ENCODE data around the gene FAM151A.

FAM151A gene

DNA sequence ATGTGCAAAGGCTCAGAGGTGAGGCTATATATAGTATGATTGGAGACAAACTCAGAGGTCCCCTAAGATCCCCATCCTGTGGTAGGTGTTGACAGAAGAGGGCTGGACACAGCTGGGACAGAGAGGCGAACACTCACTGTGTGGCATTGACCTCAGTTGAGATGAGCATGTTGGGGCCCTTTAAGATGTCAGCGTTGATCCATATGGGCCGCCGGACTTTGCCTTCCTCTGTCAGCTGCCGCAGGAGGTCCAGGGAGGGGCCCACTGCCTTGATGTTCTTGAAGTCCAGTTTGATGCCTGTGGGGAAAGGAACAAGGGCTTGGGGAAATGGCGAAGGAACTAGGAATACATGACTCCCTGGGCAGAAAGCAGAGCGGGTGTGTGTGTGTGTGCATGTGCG is 8.8 kb downstream of the FAM151A start:
- TF ChIP-seq MAX (IDR thresholded peaks at IDR 0.05) (no peak), TCF12 (IDR thresholded peaks at IDR 0.05; ENCODE audit: low read depth) (no peak), CREB1 (IDR thresholded peaks at IDR 0.05; ENCODE audit: low read depth) (no peak), REST (IDR thresholded peaks at IDR 0.05; ENCODE audit: low read depth) (no peak), TAF1 (IDR thresholded peaks at IDR 0.05; ENCODE audit: low read depth) (no peak), CEBPB (IDR thresholded peaks at IDR 0.05) (no peak), RAD21 (IDR thresholded peaks at IDR 0.05; ENCODE audit: low read depth) (no peak), EP300 (IDR thresholded peaks at IDR 0.05; ENCODE audit: borderline replicate concordance) (no peak), USF1 (IDR thresholded peaks at IDR 0.05) (no peak), TEAD4 (IDR thresholded peaks at IDR 0.05) (no peak)

GRCh38 chr1:54614024-54614423 is 9.3 kb downstream of the FAM151A start:
- TF ChIP-seq REST (IDR thresholded peaks at IDR 0.05; ENCODE audit: low read depth) (no peak), TEAD4 (IDR thresholded peaks at IDR 0.05) (no peak)

- TF ChIP-seq CEBPB (IDR thresholded peaks at IDR 0.05) (no peak), TCF12 (IDR thresholded peaks at IDR 0.05; ENCODE audit: low read depth) (no peak), NFIC (IDR thresholded peaks at IDR 0.05) (no peak), MAX (IDR thresholded peaks at IDR 0.05) (no peak), ZBTB7A (IDR thresholded peaks at IDR 0.05; ENCODE audit: low read depth) (no peak), EGR1 (IDR thresholded peaks at IDR 0.05) (no peak), EP300 (IDR thresholded peaks at IDR 0.05; ENCODE audit: borderline replicate concordance) (no peak), USF1 (IDR thresholded peaks at IDR 0.05) (no peak), TEAD4 (IDR thresholded peaks at IDR 0.05) (no peak), RAD21 (IDR thresholded peaks at IDR 0.05; ENCODE audit: low read depth) (no peak), REST (IDR thresholded peaks at IDR 0.05; ENCODE audit: low read depth) (no peak)
These were observed 11.7 kb downstream of the FAM151A start for GRCh38 chr1:54611621-54612020.

- no peak for TF ChIP-seq YY1 (IDR thresholded peaks at IDR 0.05; ENCODE audit: low read depth)
- no peak for TF ChIP-seq FOXM1 (IDR thresholded peaks at IDR 0.05; ENCODE audit: borderline replicate concordance, low read depth)
- TF ChIP-seq MAX (IDR thresholded peaks at IDR 0.05) = no peak
- no peak for TF ChIP-seq NFIC (IDR thresholded peaks at IDR 0.05)
- TF ChIP-seq TEAD4 (IDR thresholded peaks at IDR 0.05) = no peak
- no peak for TF ChIP-seq REST (IDR thresholded peaks at IDR 0.05; ENCODE audit: low read depth)
- no peak for TF ChIP-seq CEBPB (IDR thresholded peaks at IDR 0.05)
These were observed 12.4 kb downstream of the FAM151A start for GRCh38 chr1:54610601-54611580.
